Adipose tissue (tissue), 3 donors: ENCODE data around the gene MYH6. TPM values are rescaled to one million over a fixed set of nuclear protein-coding genes. Genes with fewer than 3 reads are reported as not detected.
"Not testable (repeated sequence)": the region's sequence is repeated elsewhere in the genome, so short reads cannot be mapped to it uniquely, and the experiment has no call there.

ENCODE experiments used
- H3K27ac ChIP-seq: one replicate; pipeline ENCODE4 v1.5.1; 2013; ENCODE audit warnings: low read depth, low read length
- WGBS, 3 donors: extraction: QIAGEN DNeasy Blood & Tissue Kit; methylation state at CpG; one replicate each; pipeline ENCODE4 v1.1.7; 2013; 5-methylcytosine and 5-hydroxymethylcytosine counted together
- polyA plus RNA-seq, 3 donors: library from polyadenylated mRNA; stranded (reverse); fragments of 200-250 nt; gene quantifications; one replicate each; pipeline ENCODE4 v1.2.3, GENCODE V29; 2013
- donor health status: healthy with polysubstance abuse.
- donor health status: Bipolar disorder and iron deficiency.
- donor health status: healthy.

MYH6 gene
- polyA plus RNA-seq, 3 donors: 0.18 to 10.8 (median 0.56) TPM

DNA sequence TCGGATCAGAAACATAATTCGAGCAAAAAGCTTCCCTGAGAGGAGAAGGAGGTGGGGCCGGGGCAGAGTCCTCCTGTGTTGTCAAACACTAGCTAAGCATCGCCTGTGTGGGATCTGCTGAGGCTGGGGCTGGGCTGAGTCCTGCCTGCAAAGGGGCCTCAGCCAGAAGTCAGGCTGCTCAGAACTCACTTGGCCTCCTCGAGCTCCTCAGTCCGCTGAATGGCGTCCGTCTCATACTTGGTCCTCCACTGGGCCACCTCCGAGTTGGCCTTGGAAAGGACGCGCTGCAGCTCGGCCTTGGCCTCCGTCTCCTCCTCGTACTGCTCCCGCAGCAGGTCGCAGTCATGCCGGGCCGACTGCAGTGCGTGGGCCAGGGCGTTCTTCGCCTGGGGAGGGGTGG, 9.9 kb upstream of the MYH6 start:
- whole genome bisulfite sequencing, 3 donors: 87 to 94% (median 90%) methylated on average over 21 of the region's 21 CpGs

DNA sequence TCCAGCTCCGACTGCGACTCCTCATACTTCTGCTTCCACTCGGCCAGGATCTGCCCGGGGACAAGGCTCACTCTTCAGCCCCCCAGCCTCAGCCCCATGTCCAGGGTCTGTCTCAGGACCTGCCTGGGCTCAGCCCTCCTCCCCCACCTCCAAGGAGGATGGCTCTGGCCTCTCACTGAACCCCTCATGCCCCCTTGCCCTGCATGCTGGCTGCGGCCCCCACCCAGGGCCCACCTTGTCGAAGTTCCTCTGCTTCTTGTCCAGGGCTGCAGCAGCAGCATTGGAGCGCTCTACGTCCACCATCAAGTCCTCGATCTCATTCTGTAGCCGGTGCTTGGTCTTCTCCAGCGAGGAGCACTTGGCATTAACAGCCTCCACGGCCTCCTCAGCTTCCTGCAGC, 9.2 kb upstream of the MYH6 start:
- not testable (repeated sequence) for H3K27ac ChIP-seq
- WGBS, 3 donors: 79 to 92% (median 80%) methylated on average over 12 of the region's 12 CpGs

More for the DNA sequence above, 9.9 kb upstream of the MYH6 start:
- H3K27ac ChIP-seq: no peak overlapping the region

DNA sequence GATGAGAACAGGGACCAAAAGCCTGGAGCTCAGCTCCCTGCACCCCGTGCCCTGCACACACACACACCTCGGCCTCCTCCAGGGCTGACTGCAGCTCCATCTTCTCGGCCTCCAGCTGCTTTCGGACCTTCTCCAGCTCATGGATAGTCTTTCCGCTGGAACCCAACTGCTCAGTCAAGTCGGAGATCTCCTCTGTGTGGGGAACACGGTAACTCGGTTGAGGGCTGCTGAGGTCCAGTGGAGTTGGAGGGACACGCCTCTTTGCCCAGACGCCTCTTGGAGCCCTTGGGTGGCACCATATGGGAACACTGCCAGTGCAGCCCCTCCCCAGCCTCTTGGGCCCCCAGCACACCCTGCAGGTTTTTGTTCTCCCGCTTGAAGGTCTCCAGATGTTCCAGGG, 8.7 kb upstream of the MYH6 start:
- WGBS, 3 donors: 87 to 89% (median 87%) methylated on average over 11 of the region's 11 CpGs
- no peak overlapping the region for H3K27ac ChIP-seq

DNA sequence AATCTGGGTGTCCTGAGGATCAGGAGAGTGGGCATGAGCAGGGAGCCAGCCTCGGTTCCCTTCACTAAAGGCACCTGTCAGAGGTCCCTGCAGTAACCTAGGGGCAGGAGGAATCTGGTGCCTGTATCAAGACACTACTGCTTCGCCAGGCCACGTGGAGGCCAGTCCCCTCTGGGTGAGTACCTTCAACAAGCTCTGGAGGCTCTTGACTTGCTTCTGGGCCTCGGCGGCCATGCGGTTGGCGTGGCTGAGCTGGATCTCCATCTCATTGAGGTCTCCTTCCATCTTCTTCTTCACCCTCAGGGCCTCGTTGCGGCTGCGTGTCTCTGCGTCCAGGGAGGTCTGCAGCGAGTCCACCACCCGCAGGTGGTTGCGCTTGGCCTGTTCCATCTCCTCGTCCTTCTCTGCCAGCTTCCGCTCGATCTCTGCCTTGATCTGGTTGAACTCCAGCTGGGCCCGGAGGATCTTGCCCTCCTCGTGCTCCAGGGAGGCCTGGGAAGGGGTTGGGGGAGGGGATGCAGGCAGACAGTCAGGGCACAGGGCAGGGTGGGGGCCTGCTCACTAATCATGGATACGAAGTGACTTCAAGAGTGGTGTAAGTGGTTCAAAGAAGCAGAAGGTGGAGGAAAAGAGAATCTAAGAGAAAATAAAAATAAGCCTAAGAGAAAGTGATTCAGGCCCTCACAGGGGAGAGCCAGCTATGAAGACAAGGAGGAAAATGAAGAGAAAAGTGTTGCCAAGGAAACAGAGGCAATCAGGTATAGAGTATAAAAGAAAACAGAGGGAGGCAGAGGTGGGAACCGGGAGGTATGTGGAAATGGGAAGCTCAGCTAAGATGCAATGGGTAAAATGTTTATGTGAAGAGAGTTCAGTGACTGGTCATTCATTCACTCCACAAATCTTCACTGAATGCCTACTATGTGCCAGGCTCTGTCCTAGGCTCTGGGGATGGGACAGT, 8.0 kb upstream of the MYH6 start:
- 57 to 80% (median 75%) methylated on average over 17 to 21 of the region's 21 CpGs for WGBS, 3 donors
- H3K27ac ChIP-seq: no peak overlapping the region

DNA sequence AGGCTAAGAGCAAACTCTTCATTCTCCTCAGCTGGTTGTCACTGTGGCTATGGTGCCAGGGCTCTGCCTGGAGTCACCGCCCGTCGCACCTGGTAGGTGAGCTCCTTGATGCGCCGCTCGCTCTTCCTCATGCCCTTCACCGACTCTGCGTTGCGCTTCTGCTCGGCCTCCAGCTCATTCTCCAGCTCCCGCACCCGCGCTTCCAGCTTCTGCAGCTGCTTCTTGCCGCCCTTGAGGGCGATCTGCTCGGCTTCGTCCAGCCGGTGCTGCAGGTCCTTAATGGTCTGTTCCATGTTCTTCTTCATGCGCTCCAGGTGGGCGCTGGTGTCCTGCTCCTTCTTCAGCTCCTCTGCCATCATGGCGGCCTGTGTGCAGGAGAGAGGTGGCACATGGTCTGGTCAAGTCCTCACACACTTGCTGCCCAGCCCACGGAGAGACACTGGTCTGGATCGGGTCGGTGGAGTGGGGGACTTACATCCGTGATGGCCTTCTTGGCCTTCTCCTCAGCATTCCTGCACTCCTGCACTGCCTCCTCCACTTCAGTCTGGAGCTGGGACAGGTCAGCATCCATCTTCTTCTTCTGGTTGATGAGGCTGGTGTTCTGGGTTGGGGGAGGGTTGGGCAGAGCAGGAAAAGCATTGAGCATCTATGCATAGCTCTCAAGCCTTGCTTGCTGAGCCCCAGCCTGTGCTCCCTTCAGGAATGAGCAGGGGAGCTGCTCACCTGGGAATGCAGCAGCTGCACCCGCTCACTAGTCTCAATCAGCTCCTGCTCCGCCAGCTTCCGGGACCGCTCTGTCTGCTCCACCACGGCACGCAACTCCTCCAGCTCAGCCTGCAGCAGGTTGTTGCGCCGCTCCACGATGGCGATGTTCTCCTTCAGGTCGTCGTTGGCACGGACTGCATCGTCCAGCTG, 7.1 kb upstream of the MYH6 start:
- H3K27ac ChIP-seq: no peak overlapping the region
- 79 to 94% (median 91%) methylated on average over 37 to 39 of the region's 39 CpGs for WGBS, 3 donors

DNA sequence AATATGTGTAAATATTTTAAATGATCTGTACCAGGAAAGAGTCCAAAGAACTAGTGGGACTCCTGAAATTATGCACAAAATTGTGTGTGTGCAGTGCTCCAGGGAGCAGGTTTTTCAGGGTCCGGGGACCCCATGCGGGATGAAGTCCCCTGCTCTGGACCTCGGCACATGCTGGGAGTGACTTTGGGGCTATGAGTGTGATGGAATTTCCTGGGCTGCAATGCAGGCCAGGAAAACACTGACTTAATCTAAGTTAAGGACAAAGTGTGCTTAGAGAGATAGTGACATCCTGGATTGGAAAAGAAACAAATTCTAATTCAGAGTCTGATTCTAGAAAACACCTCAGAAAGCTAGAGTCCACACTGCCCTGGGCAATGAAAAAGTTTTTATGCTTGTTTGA, 6.2 kb upstream of the MYH6 start:
- 59 to 72% (median 71%) methylated on average over 3 of the region's 3 CpGs for WGBS, 3 donors
- no peak overlapping the region for H3K27ac ChIP-seq

DNA sequence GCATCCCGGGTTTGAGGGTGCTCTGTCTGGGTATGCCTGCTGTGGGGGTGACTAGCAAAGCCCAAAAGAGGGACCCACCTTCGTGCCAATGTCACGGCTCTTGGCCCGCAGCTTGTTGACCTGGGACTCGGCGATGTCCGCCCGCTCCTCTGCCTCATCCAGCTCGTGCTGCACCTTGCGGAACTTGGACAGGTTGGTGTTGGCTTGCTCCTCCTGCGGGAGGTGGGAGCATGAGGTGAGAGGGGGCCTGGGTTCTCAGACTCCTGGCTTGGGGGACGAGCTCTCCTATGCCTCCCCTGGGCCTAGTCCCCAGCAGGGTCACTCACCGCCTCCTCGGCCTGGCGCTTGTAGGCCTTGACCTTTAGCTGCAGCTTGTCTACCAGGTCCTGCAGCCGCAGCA, 5.6 kb upstream of the MYH6 start:
- 85 to 93% (median 91%) methylated on average over 16 of the region's 16 CpGs for WGBS, 3 donors
- no peak overlapping the region for H3K27ac ChIP-seq

DNA sequence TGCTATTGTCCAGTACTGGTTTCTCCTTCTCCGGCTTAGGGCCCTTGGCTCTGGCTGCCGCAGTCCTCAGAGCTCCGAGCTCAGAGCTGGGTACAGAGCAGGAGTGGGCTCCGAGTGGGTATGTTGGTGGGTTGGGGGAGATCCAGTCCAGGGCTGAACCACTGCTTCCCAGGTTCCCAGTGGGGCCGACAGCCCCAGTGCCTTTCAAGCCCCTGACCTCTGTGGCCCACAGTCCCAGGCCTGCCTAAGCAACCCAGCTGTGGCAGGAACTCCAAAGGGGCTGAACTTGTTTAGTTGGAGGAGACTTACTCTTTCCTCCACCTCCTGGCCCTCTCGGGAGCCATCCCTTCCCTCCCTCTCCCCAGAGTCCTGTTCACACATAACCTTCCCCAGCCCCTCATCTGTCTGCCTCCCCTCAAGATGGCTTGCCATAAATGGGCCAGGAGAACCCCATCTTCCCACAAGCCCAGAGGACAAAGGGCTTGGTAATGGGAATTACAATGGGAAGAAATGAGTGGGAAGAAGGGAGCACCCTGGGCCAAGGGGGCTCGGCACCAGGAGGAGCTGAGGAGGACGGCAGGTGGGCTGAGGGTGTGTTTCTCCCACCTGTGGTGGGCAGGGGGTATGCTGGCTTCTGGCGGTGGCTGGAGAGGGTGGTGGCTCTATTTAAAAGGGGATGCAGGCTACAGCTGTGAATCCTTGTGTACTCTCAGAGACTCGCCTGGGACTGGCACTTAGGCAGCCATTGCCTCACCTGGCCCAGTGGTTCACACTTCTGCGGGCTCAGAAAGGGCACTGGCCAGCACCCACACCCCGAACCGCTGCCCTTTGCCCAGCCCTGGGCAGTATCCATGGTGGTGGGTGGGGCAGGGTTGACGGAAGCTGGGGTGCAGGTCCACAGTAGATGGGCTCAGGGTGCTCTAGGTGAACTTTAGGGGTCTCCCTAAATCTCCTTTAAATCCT, 3.8 kb upstream of the MYH6 start:
- 80 to 90% (median 81%) methylated on average over 14 of the region's 14 CpGs for WGBS, 3 donors
- no peak overlapping the region for H3K27ac ChIP-seq

DNA sequence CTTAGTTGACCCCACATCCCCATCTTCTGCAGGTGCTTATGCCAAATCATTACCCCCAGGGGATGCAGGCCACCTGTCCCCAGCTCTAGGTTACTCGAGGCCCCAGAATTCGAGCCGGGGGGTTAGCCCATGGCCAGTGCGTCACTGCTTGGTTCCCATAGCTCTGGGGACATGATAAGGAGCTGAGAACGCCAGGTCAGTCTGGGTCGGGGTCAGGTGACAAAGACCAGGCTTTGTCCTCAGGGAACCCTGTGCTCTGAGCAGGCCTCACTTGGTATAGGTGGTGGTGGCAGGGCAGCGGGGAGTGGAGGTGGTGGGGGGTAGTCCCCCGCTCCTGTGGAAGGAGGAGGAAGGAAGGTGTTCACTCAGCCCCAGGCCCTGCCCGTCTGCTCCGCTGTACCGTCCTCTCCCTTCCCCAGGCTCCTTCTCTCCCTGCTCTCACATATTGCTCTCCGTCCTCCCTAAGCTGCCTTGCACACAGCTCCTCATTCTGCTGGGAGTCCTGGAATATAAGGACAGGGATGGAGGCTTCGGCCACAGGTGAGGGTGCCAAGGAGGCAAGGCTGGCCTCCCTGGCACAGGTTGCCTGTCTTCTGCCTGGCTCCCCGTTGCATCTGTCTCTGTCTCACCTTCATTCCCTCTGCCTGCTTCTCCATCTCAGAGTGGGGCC, 2.0 kb upstream of the MYH6 start:
- 79 to 81% (median 79%) methylated on average over 14 of the region's 14 CpGs for WGBS, 3 donors
- no peak overlapping the region for H3K27ac ChIP-seq

DNA sequence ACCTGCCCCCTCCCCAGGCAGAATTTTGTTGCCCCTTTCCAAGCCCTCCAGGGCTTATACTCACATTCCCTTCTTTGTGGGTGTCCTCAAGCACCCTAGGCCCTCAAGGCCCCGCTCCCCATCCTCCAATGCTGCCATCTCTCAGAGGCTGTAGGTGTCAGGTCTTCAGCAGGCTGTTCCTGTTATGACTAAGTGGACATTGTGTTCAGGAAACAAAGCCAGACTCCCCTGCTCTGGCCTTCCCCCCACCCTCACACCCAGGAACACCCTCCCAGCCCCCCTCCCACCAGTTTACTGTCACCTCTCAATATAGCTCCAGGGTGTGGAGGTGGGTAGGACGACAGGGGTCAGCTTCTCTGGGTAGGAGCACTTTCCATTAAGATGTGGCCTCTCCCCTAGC, 1.4 kb upstream of the MYH6 start:
- no peak overlapping the region for H3K27ac ChIP-seq
- WGBS, 3 donors: 64 to 91% (median 78%) methylated on average over 2 of the region's 2 CpGs

DNA sequence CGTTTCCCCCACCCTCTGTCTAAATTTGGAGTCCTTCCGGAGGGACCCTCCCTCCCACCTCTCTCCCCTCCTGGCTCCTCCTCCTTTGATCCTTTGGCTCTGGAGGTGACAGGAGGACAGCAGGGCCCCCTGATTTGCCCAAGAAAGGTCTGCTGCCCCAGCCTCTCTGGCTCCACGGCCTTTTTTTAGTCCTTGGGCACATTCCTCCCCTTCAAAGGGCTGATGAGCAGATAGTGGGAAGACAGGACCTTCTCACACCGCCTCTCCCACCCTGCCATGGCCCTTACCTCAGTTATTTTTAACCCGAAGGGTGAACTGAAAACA, 196 bp upstream of the MYH6 start:
- 45 to 62% (median 57%) methylated on average over 5 of the region's 5 CpGs for WGBS, 3 donors
- H3K27ac ChIP-seq: no peak overlapping the region

DNA sequence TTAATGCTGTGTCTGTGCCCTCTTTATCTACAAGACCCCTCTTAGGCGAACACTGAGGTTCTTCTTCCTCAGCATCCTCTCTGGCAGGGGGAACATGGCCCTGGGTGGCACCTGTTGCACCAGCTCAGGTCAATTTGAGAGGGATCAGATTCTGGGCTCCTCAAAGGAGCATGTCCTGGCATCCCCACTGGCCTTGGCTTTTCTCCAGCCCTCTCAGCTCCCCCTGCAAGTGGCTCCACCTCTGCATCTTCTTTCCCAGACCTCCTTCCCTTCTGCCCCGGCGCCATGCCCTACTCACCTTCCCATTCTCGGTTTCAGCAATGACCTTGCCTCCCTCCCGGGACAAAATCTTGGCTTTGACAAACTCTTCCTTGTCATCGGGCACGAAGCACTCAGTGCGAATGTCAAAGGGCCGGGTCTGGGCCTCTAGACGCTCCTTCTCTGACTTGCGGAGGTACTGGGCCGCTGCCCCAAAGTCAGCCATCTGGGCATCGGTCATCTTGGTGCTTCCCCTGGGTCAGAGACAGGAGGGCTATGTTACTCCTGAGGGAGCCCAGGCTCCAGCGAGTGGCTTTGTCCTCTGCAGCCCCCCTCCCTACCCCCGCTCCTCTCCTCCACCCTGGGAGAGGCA, 1.2 kb downstream of the MYH6 start:
- 80 to 89% (median 85%) methylated on average over 15 of the region's 15 CpGs for WGBS, 3 donors
- H3K27ac ChIP-seq: no peak overlapping the region

DNA sequence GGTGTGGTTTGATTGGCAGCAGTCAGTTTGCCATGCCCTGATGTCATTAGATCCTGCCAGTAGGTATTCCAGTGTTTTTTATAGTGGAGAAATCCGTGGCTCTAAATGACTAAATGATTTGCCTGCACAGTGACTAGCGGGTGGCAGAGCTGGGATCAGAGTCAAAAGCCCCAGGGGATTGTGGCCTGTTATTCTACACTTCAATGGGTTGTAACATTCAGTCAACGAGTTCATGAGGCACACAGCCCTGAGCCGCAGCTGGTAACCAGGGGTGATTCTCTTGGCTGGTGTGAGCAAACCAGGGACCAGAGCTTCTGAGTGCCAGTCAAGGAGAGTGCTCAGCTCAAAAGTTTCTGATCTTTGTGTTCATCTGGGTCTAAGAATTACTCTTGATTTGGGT, 1.8 kb downstream of the MYH6 start:
- H3K27ac ChIP-seq: no peak overlapping the region
- 57 to 70% (median 62%) methylated on average over 4 of the region's 4 CpGs for WGBS, 3 donors

DNA sequence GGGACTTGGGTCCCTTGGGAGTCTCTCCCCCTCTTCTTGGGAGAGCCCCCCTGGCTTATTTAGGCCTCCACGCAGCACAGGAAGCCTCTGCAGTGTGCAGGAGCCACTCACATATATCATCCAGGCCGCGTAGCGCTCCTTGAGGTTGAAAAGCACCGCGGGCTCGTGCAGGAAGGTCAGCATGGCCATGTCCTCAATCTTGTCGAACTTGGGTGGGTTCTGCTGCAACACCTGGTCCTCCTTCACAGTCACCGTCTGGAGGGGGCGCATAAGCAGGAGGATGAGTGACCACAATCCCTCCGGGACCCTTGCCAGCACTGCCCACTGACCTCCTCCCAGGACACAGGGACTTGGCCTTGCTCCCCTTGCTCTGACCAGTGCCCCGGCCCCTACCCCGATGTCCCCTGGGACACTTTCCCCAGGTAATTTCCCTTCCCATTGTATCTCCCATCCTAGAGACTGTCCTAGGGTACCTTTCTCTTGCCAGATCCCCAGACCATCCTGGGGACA, 2.5 kb downstream of the MYH6 start:
- 83 to 87% (median 83%) methylated on average over 13 of the region's 13 CpGs for WGBS, 3 donors
- H3K27ac ChIP-seq: no peak overlapping the region

DNA sequence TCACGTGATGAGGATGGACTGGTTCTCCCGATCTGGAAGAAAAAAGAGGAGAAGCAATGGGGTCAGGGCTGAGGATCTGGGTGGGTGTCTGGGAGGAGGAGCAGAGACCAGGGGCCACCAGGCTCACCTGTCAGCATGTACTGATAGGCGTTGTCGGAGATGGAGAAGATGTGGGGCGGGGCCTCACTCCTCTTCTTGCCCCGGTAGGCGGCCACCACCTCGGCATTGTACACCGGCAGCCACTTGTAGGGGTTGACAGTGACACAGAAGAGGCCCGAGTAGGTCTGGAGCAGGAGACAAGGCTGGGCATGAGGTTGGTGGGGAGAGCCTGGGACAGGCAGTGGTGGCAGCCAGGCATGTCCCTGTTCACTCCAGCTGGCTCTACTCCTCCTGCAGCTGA, 3.0 kb downstream of the MYH6 start:
- no peak overlapping the region for H3K27ac ChIP-seq
- 78 to 84% (median 84%) methylated on average over 10 of the region's 10 CpGs for WGBS, 3 donors

DNA sequence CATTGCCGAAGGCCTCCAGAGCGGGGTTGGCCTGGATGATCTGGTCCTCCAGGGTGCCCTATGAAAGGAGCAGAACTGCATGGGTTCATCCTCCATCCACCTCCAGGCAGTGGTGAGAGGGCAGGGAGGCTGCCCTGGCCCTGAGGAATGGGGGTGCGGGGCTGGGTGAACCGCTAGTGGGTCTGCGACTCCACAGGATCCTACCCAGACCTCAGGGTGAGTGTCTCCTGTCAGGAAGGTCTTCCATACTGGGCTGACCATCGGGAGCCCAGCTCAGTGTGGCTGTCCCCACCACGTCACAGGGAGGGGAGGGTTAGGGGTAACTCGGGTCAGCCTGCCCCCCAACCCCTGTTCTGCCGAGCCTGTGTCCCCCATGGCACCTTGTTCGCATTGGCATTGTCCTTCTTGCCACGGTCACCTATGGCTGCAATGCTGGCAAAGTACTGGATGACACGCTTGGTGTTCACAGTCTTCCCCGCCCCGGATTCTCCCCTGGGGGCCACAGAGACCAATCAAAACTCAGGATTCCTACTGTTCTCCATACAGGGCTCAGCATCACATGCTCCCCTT, 3.7 kb downstream of the MYH6 start:
- no peak overlapping the region for H3K27ac ChIP-seq
- 83 to 85% (median 83%) methylated on average over 14 of the region's 14 CpGs for WGBS, 3 donors

DNA sequence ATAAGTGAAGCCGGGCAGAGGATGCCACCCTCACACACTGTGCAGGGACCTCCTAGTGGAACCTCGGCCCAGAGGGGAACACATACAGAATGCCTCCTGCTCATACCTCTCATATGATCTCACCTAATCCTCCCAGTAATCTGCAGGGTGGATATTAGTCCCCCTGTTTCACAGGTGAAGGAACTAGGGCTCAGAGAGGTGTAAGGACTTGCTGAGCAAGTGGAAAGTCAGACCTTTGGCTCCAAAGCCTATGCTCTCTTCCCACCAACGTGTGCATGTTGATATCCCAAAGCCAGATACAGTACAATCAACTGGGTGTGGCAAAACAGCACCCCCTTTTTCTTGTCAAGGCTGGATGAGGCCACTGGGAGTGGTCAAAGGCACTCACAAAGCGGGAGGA, 4.2 kb downstream of the MYH6 start:
- 69 to 81% (median 77%) methylated on average over 4 of the region's 4 CpGs for WGBS, 3 donors
- no peak overlapping the region for H3K27ac ChIP-seq
